HepG2 (cell line): ENCODE results near the gene GTF2H3. TPM values are rescaled to one million over a fixed set of nuclear protein-coding genes. Genes with fewer than 3 reads are reported as not detected.

ENCODE experiments used
- ATAC-seq: fragments of 200-7000 bp; cut with Tn5 transposase; 3 replicates; pipeline ENCODE4 v1.9.1; 2020; ENCODE audit warnings: mild to moderate bottlenecking, moderate library complexity
- BruUV-seq: library from RNA; stranded (reverse); fragments of 400-500 nt; replicated peaks from 2 replicates; lab custom pipeline; 2021; lab: Mats Ljungman, UMichigan
- CTCF ChIA-PET: fragments of 300-600 bp; formaldehyde crosslinking; extraction: SDS; loops from one replicate; lab custom pipeline; 2021; ENCODE audit warnings: low total read pairs, inconsistent platforms, low intra/inter-chr PET ratio; lab: Yijun Ruan, JAX
- POLR2A ChIA-PET: fragments of 350-600 bp; sonication (Branson Sonifier 250); formaldehyde crosslinking; loops from one replicate; lab custom pipeline; 2020; ENCODE audit warnings: antibody characterized with exemption, inconsistent platforms; lab: Yijun Ruan, JAX
- DNase-seq: peaks from one replicate; pipeline ENCODE4 v3.0.0-alpha.2; 2015; ENCODE audit warnings: low spot score
- FAIRE-seq: peaks from 3 replicates; lab custom pipeline; 2011; peaks lifted over from hg19 to GRCh38; lab: Jason Lieb, UNC
- H2AFZ ChIP-seq: one replicate; pipeline ENCODE4 v1.6.1; 2011; ENCODE audit warnings: low read length, inconsistent platforms
- H3K27ac ChIP-seq: fragments of 300-600 bp; 3 replicates; pipeline ENCODE4 v1.8.0; 2011; ENCODE audit warnings: mixed run types, mild to moderate bottlenecking, mixed read lengths, low read length, inconsistent platforms; ENCODE audit not compliant: insufficient read depth; ENCODE audit errors: extremely low read length
- H3K27me3 ChIP-seq, 2 experiments: fragments of 200-600 bp in 1 of 2; 2 replicates in 1 of 2; 3 replicates in 1 of 2; pipeline versions ENCODE4 v1.6.0 to v1.8.0; 2011; ENCODE audit warnings: low read length in 2 of 2, mild to moderate bottlenecking in 2 of 2, moderate library complexity in 2 of 2, inconsistent platforms in 1 of 2; ENCODE audit not compliant: insufficient read depth in 2 of 2, control insufficient read depth in 1 of 2
- H3K36me3 ChIP-seq, 2 experiments: fragments of 200-600 bp in 1 of 2; replicated peaks in 1 of 2; 2 replicates in 1 of 2; 3 replicates in 1 of 2; pipeline versions ENCODE4 v1.5.1 to v1.8.0; 2011; ENCODE audit warnings: low read length in 2 of 2, inconsistent platforms in 1 of 2; ENCODE audit not compliant: insufficient read depth in 2 of 2, control insufficient read depth in 1 of 2
- H3K4me1 ChIP-seq: 2 replicates; pipeline ENCODE4 v1.5.1; 2012; ENCODE audit warnings: low read length, inconsistent platforms; ENCODE audit not compliant: insufficient read depth
- H3K4me2 ChIP-seq: 2 replicates; pipeline ENCODE4 v1.6.0; 2011; ENCODE audit warnings: low read depth, low read length, inconsistent platforms
- H3K4me3 ChIP-seq, 3 experiments: fragments of 200-600 bp in 1 of 3; sonication (generic), shearing (Covaris generic) in 1 of 3; replicated peaks in 1 of 3; 2 replicates each; pipeline ENCODE4 v1.5.1; 2011 to 2016; ENCODE audit warnings: low read length in 3 of 3, inconsistent platforms in 2 of 3, low read depth in 2 of 3, mild to moderate bottlenecking in 2 of 3, control low read depth in 1 of 3, mixed read lengths in 1 of 3; ENCODE audit not compliant: insufficient read depth in 1 of 3
- H3K79me2 ChIP-seq: one replicate; pipeline ENCODE4 v1.6.1; 2011; ENCODE audit warnings: low read length, inconsistent platforms; ENCODE audit not compliant: insufficient read depth
- H3K9ac ChIP-seq: 2 replicates; pipeline ENCODE4 v1.6.0; 2011; ENCODE audit warnings: mild to moderate bottlenecking, low read depth, low read length, inconsistent platforms; ENCODE audit not compliant: insufficient read depth
- H3K9me3 ChIP-seq: 2 replicates; pipeline ENCODE4 v1.5.1; 2012; ENCODE audit warnings: mild to moderate bottlenecking, low read length
- H4K20me1 ChIP-seq: 2 replicates; pipeline ENCODE4 v1.6.0; 2011; ENCODE audit warnings: inconsistent platforms, mild to moderate bottlenecking, low read length, moderate library complexity; ENCODE audit not compliant: insufficient read depth
- CEBPZ ChIP-seq: IDR thresholded peaks from 2 replicates; pipeline ENCODE4 v1.6.1; 2012; ENCODE audit warnings: low read length, improper control_type of control experiment
- HOXD1 ChIP-seq: sonication (generic); formaldehyde crosslinking; IDR thresholded peaks from 2 replicates; pipeline ENCODE4 v1.5.0; 2020; ENCODE audit warnings: missing genetic modification reagents
- ZBTB40 ChIP-seq, 2 experiments: fragments of 450-650 bp in 1 of 2; sonication (generic) in 1 of 2; formaldehyde crosslinking in 1 of 2; IDR thresholded peaks; 2 replicates each; pipeline versions ENCODE4 v1.6.1 to v1.8.0; 2016 to 2022; ENCODE audit warnings: antibody characterized with exemption in 1 of 2, mild to moderate bottlenecking in 1 of 2, missing genetic modification reagents in 1 of 2
- ZNF124 ChIP-seq: sonication (generic); formaldehyde crosslinking; IDR thresholded peaks from 2 replicates; pipeline ENCODE4 v1.4.0; 2020; ENCODE audit warnings: missing genetic modification reagents
- ZNF430 ChIP-seq: sonication (generic); formaldehyde crosslinking; IDR thresholded peaks from 2 replicates; pipeline ENCODE4 v1.9.0; 2021; ENCODE audit warnings: mild to moderate bottlenecking, missing genetic modification reagents
- ZNF468 ChIP-seq: sonication (generic); formaldehyde crosslinking; IDR thresholded peaks from 2 replicates; pipeline ENCODE4 v1.8.0; 2022; ENCODE audit warnings: mild to moderate bottlenecking, moderate library complexity, missing genetic modification reagents
- WGBS: methylation state at CpG from one replicate; pipeline ENCODE4 v1.1.6; 2017; ENCODE audit warnings: low lambda C conversion rate; 5-methylcytosine and 5-hydroxymethylcytosine counted together
- in situ Hi-C: cut with HindIII; loops from 2 replicates; pipeline ENCODE4 v1.10.0; 2017; ENCODE audit warnings: low pct_unique_long_range_greater_than_20kb; ENCODE audit not compliant: extremely low pct_ligation_motif_present
- intact Hi-C: fragments of 100-400 bp; cut with micrococcal nuclease; formaldehyde crosslinking; loops from one replicate; pipeline ENCODE4 v1.10.0; 2022; ENCODE audit not compliant: unreplicated experiment
- polyA plus RNA-seq, 8 experiments: library from polyadenylated mRNA; depleted of rRNA in 3 of 8; stranded (reverse) in 7 of 8; unstranded in 1 of 8; fragments of >200 nt; fragmentation: Illumina TruSeq in 4 of 8; extraction: Trizol in 4 of 8; gene quantifications; 2 replicates each; pipeline versions ENCODE4 v1.2.1 to v1.2.3, GENCODE V29; 2011 to 2016; ENCODE audit warnings: low read depth in 4 of 8, missing spikeins in 1 of 8, mixed read lengths in 1 of 8; ENCODE audit not compliant: insufficient read depth in 1 of 8
- total RNA-seq, 5 experiments: library from RNA; depleted of rRNA; stranded (reverse); fragments of >200 nt; fragmentation: Illumina TruSeq; extraction: Trizol; gene quantifications; 2 replicates each; pipeline ENCODE4 v1.2.3, GENCODE V29; 2016; ENCODE audit warnings: low read depth in 1 of 5

GTF2H3 gene
- total and polyA plus RNA-seq, 2 of the 13 experiments (the other 11 are each of a cell fraction or from before 2014, with no cell fraction given): 35.8 to 58.8 TPM

GRCh38 chr12:123643911-123644310, 10.3 kb downstream of the GTF2H3 start:
- Histone ChIP-seq H3K4me3 (no peak overlapping the region), H3K9ac (no peak overlapping the region), H3K9me3 (no peaks in the 10 kb centered on the region), H4K20me1 (no peaks in the 10 kb centered on the region), H3K79me2 (no peaks in the 10 kb centered on the region)
- CTCF ChIA-PET: no interaction called here
- TF ChIP-seq ZNF430 (CRISPR knock-in tag): no peak
- TF ChIP-seq ZNF124 (CRISPR knock-in tag): no peak
- TF ChIP-seq, all 625 proteins: peak for 0
- no peak for DNase-seq
- no TSS peak for BruUV-seq
- ATAC-seq: no peak
- intact Hi-C loops: no loop called here
- WGBS: 97% methylated on average over 7 of the region's 7 CpGs
- FAIRE-seq: no peak
- Histone ChIP-seq H3K36me3 (peaks cover 14 to 46% of the 10 kb centered on the region in 2 experiments), H2AFZ (no peak overlapping the region), H3K27me3 (no peaks in the 10 kb centered on the region), H3K27ac (no peak overlapping the region), H3K4me2 (no peak overlapping the region), H3K4me1 (no peaks in the 10 kb centered on the region)
- POLR2A ChIA-PET: no interaction called here
- in situ Hi-C loops: no loop called here

- Histone ChIP-seq H3K4me2 (no peak overlapping the region), H4K20me1 (no peaks in the 10 kb centered on the region), H3K9me3 (no peaks in the 10 kb centered on the region), H3K79me2 (no peaks in the 10 kb centered on the region), H3K36me3 (peaks cover 15 to 54% of the 10 kb centered on the region in 2 experiments), H3K4me3 (no peak overlapping the region), H3K9ac (no peak overlapping the region), H3K27me3 (no peaks in the 10 kb centered on the region), H3K4me1 (no peaks in the 10 kb centered on the region), H2AFZ (no peak overlapping the region), H3K27ac (no peak overlapping the region)
- in situ Hi-C loops: no loop called here
- TF ChIP-seq ZBTB40 (IDR thresholded peaks at IDR 0.05) (no peak), ZBTB40 (CRISPR knock-in tag; IDR thresholded peaks at IDR 0.05) (no peak), CEBPZ (no peak), ZNF468 (CRISPR knock-in tag) (no peak), HOXD1 (no peak)
- no TSS peak for BruUV-seq
- CTCF ChIA-PET: no interaction called here
- intact Hi-C loops: no loop called here
- POLR2A ChIA-PET: no interaction called here
- FAIRE-seq: no peak
- WGBS: 100% methylated on average over 3 of the region's 3 CpGs
- no peak for ATAC-seq
- DNase-seq: no peak
Observed at GRCh38 chr12:123645380-123645779, 11.8 kb downstream of the GTF2H3 start.
